Stimulated activated CD4-positive, alpha-beta T cell treated with anti-CD3 and anti-CD28 coated beads, Interleukin-1b, Interleukin-23, amount 100 ng/mL, for 4 hours (primary cell): ENCODE data around the gene CAPZA1.

Experiments
- DNase-seq, 2 donors: peaks; one replicate each; pipeline ENCODE4 v3.0.0-alpha.2; 2020; ENCODE audit warnings: low read depth in 2 of 2

Gene CAPZA1

DNA sequence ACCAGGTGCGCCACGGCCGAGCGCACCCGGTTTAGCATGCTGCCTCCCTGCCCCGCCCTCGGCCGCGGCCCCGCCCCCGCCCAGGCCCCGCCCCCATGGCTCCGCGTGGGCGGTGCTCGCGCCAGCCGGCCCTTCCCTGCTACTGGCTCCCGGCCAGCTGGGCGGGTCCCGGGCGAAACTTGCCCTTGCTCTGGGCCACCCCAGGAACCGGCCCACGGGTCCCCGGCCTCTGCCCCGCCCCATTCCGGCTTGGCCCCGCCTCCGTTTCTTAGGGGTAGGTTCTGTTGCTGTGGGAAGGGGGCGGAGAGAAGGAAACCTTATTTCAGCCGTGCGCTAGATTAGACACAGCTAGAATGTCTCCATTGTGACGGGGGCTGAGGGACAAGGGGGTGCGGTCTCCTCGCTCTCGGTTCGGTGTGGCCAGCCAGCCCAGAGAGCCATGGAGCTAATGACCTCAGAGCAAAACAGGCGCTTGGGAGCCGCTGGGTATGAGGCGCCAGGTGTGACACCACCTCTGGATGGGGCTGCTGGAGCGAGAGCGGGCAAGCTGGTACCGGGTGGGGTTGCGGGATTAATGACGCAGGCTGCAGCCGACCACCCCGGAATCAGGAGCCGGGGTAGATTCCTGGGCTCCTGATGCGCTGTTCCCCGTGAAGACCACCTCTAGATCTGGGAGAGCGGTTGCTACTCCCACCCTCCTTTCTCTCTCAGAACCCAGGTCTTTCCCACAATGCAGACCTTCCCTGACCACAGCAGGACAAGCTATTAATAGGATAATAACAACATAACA lies 95.8 kb downstream of the CAPZA1 start, which contains the start of gene PPM1J:
Gene PPM1J, minus strand, starts transcription at position 69 of the 790 bp plus-strand sequence. Its CDS starts 31 bp downstream, at position 38.
- peak; percentile 96 for DNase-seq

DNA sequence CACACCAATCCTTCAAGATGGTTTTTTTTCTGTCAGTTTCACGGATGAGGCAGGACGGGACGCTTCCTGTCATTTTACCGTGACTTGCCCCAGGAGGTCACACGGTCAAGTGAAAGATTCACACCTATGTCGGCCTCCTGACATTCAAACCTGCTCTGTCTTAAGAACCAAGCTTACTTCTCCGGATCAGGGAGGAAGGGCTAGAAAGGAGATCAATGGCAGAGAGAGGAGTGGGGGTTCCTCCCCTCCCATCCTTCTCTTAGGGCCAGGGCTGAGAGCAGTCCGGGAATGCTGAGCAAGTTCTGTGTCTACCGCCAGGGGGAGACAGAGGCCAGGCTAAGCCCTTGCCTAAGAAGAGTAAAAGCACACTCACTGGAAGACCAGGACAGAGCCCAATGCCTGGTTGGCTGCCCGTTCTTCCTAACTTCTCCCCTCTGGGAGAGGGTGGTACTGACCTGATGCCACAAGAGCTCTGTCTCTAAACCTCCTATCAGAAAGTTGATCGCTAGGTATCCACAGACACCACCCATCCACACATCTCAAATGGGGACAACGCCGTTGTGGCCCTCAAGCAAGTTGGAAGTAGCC lies 96.6 kb downstream of the CAPZA1 start:
- DNase-seq, result peak; percentile 70

DNA sequence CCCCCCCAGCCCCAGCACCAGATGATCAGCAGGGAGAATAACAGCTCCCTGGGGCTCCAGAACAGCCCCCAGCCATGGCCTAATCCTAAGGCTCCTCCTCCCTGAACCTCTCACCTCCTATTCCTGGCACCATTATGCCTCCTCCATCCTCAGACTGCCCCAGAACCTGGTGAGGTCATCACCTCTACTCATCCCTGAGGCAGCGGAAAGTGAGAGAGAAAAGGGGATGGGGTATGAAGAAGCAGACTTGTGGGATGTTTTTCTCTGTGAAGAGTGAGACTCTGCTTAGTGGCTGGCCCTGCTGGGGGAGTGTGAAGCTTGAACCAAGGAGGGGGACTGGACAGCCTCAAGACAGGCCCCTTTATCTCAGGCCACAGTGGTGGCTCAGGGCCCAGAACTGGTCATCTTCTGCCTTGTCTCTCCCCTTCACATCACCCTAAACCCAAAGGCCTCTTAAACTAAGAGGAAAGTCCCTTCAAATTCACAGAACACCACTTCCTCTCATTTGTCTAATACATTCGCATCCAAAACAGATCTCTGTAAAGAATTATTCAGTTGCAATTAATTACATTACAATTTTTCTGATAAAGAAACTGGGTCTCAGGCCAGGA lies 97.7 kb downstream of the CAPZA1 start:
- DNase-seq, result no peak

DNA sequence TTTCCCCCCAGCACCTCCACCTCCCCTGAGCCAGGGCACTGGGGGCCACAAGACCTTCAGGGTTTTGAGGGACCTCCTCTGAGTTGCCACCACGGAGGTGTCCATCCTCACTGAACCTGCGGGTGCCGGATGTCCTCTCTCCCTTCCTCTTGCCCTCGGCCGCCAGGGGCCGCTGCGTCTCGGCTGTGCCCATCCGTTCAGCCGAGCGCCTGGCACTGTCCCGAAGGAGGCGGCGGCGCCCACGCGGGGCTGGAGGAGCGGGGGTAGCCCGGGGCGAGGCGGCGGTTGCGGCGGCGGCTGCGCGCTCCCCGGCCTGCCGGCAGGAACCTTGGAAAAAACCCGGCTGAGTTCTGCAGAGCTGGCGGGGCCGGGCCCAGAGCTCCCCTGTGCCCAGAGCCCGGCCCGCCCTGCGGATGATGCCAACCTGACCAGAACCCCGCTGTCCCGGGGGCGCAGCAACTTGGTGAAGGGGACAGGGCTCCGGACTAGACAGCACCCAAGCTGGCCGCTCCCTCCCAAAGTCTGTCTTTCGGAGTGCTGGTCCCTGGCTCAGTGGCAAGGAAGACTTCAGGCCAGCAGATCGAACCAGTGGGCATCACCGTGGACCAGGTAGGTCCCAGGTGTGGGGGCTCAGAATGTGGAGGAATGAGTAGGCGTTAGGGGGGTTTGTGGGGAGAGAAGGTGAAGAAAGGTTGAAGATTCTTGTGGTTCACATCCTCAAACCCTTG lies 99.2 kb downstream of the CAPZA1 start:
- peak; percentile 64 to 77 for DNase-seq

DNA sequence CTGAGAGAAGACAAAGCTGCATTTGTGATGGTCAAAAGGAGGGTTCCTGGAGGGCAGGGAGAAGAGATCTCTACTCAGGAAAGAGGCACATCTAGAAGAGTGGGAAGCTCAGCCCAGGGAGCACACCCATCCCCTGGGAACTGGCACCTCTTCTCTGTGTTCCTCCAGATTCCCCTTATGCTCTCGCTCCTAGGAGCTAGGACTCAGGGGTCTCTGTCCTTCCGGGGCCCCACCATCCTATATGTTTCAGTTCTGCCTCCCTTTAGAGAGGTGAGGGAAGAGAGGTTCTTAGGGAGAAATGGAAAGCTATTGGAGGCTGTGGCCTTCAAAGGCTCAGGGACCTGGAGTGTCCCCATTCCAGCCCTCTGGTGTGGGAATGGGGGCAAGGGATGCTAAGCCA lies 100.1 kb downstream of the CAPZA1 start:
- DNase-seq, result no peak

DNA sequence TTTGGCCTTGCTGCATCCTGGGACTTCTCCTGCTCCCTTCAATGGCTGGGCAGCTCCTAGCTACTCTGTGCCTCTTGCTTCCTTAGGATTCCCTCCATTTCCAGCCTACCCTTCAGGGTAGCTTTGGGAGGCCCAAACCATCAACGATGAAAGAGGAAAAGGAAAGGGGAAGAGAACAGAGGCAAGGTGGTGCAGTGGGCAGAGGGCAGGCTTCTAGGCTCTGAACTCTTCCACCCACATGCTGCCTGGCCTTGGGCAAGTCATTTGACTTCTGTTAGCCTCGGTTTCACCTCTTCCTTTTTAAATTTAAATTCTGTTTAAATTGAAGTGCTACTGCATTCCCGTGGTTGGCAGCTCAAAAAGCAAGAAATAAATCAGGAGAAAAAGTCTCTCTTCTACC lies 101.2 kb downstream of the CAPZA1 start:
- no peak for DNase-seq
